ENCODE results near the gene DPEP1.
"Not testable (repeated sequence)": the region's sequence is repeated elsewhere in the genome, so short reads cannot be mapped to it uniquely, and the experiment has no call there.

The DPEP1 gene

GRCh38 chr16:89579351-89579750 lies 34.1 kb upstream of the DPEP1 start:
- DNase-seq, result no peak

DNA sequence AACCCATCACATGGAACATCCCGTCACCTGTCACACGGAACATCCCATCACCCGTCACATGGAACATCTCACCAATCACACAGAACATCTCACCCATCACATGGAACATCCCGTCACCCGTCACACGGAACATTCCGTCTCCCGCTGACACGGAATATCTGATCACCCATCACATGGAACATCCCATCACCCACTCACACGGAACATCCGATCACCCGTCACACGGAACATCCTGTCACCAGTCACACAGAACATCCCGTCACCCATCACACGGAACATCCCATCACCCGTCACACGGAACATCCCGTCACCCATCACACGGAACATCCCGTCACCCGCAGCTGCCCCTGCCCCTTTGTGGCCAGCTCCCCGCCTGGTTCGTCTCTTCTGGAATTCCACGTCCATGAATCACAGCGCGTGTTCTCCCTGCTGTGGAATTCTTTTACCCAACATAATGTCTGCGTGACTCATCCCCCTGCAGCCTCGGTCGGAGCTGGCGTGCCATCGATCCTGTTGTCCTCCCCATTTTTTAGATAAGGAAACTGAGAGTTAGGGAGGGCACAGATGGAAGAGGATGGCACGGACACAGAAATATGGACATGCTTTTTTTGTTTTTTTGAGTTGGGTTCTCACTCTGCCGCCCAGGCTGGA lies 32.3 kb upstream of the DPEP1 start:
- no peak for DNase-seq

DNA sequence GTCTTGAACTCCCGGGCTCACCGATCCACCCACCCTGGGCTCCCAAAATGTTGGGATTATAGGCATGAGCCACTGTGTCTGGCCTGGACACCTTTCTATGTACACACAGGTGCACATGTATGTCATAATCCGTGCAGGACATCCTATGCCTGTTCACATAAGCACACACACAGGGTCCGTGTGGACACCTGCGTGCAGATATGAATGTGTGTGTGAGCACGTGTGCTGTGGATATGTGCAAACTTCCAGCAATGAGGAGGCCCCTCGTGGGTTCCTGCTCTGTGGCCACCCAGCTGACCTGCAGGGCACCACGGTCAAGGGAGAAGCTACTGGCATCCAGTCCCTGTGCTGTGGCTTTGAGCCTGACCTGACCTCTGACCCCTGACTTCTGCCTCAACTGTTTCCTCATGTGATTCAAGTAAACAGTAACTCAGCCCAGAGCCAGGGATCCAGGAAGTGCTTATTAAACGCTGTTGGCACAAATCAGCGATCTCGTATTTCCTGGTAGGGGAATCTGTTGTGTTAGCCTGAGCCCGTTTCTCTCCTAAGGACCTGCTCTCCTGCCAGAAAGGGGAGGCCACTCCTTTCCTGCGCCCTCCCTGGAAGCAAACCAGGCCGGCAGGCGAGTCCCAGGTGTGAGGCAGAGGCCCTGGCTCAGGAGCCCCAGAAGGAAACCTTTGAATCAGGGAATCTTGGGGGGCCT lies 31.4 kb upstream of the DPEP1 start:
- DNase-seq, result no peak

GRCh38 chr16:89582614-89583196 lies 30.7 kb upstream of the DPEP1 start:
- no peak for DNase-seq

DNA sequence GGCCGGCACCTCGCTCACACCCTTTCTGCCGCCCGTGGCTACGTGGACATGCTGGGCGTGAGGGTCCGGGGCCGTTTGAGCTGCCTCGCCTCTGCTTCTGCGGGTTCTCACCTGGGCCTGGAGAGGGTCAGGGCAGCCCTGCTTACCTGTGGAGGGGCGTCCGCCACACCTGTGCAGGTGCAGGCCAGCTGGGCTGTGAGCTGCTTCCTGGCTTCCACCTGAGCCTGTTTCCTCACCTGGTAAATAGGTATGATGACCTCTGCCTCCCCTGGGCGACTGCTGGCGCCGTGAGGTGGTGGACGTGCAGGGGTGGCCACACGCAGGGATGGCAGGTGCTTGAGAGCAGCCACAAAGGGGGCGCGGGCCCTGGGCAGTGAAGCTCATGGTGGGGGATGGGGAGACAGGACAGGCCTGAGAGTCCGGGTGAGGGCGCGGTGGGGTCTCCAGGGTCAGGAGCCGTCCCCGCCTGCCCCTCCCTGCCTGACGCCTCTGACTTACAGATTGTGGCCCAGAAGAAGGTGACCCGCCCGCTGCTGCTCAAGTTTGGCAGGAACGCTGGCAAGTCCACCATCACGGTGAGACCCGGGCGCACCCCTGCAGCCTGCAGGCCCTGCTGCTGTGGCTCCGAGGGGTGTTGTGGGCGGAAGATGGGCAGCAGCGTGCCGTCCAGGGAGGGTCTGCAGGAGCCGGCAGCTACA lies 30.1 kb upstream of the DPEP1 start:
- no peak for DNase-seq

DNA sequence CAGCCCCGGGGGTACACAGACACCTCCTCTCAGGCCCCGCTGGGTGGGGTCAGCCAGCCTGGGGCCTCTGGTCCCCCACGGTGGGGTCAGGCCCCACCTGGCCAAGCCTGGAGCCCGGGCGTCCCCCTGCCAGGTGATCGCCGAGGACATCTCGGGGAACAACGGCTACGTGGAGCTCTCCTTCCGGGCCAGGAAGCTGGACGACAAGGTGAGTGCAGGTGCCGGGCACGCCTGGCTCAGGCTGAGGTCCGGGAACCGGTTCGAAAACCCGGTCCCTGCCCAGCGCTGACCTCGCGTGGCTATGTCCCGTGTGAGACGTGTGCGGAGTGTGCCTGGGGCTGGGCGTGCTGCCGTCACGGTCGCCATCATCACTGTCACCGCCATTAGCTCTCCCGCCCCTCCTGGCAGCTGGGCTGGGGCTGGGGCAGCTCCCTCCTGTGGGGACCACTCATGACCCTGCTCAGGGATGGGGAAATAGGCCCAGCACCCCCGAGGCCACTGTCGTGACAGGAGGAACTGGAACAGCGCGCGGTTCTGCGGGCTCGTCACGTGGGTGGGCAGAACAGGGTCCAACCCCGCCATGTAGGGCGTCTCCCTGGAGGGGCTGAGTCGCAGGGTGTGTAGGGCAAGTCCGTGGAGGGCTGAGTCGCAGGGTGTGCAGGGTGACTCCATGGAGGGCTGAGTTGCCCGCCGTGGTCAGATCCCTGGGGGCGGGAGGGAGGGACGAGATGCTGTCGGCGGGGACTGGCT lies 29.4 kb upstream of the DPEP1 start:
- no peak for DNase-seq

GRCh38 chr16:89584768-89585549 lies 28.5 kb upstream of the DPEP1 start:
- DNase-seq, result no peak

DNA sequence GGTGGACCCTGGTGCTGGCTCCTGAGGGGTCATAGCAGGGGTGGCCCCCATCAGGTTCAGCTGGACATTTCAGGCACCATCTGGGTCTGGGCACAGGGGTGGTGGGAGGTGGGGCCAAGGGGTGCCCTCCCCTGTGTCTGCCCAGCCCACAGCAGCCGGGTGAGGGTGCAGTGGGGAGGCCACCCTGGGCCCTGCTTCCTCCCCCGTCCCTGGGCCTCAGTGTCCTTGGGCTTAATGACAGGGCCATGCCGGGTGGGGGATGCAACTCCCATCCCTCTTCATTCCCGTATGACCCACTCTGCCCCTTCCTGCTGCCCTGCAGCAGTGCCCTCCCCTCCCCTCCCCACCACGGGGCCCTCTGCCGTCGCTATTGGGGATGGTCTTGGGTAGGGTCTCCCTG lies 27.2 kb upstream of the DPEP1 start:
- DNase-seq, result no peak

DNA sequence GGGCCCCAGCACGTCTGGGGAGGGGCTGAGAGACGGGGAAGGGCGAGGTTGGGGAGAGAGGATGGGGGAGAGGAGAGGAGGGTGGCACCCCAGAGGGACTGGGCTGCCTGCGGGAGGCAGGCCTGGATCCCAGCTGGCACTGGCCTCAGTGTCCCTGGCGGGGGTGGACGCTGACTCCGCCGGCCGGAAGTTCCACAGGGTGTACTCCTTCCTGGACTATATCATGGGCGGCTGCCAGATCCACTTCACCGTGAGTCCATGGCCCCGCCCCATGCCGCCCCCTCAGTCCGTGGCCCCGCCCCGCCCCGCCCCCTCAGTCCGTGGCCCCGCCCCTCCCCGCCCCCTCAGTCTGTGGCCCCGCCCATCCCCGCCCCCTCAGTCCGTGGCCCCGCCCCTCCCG lies 26.6 kb upstream of the DPEP1 start:
- DNase-seq, result no peak

- DNase-seq, result not testable (repeated sequence)
Measured at GRCh38 chr16:89587676-89588075, 25.8 kb upstream of the DPEP1 start.

- DNase-seq, result no peak
Measured at GRCh38 chr16:89588413-89589109, 24.9 kb upstream of the DPEP1 start.

GRCh38 chr16:89589241-89589926 lies 24.1 kb upstream of the DPEP1 start:
- no peak for DNase-seq

DNA sequence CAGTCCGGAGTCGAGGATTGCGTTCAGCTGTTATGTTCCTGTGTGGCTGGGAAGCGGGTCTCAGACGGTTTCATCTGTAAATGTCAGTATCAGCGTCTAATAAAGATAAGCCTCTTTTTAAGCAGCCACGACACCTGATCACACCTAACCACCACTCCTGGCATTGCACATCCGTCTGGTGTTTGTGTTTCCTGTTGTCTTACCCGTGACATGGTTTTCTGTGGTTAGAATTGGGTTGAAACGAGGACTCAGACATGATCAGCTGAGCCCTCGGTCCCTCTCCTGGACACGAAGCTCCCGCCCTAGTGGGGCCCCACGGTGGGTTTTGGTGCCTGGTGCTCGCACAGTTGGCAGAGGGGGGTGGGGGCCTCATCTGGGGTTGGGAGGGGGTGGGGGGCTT lies 19.6 kb upstream of the DPEP1 start:
- DNase-seq, result peak; percentile 27

GRCh38 chr16:89595330-89596060 lies 17.9 kb upstream of the DPEP1 start:
- no peak for DNase-seq

GRCh38 chr16:89596061-89596689 lies 17.3 kb upstream of the DPEP1 start:
- DNase-seq, result no peak

DNA sequence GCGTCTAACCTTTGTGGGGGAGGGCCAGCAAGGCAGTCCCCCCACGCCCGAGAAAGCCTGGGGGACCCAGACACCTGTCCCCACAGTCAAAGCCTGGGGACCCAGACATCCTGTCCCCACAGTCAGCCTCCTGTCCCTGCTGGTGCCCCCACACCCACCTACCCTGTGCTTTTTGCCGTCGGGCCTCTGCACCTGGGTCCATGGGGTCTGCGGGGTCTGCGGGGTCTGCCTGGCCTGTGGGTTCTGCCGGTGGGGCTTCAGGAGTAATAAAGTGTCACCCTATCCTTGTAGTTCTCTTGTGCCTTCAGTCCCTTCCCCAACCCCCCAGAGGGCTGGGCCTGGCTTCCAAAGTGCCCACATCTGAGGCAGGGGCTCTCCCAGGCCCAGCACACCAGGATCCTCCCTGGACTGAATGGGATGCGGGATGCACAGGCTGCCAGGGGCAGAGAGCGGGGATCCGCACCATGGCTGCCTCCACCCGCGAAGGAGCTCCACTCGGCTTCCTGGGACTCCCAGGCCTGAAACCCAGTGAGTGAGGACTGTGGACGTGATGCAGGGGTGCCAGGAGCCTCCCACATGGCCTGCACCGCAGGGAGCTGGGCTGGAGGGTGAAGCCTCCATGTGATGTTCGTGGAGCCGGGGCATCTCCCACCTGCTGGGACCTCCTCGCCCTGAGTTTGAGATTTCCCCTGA lies 16.3 kb upstream of the DPEP1 start:
- DNase-seq, result no peak

DNA sequence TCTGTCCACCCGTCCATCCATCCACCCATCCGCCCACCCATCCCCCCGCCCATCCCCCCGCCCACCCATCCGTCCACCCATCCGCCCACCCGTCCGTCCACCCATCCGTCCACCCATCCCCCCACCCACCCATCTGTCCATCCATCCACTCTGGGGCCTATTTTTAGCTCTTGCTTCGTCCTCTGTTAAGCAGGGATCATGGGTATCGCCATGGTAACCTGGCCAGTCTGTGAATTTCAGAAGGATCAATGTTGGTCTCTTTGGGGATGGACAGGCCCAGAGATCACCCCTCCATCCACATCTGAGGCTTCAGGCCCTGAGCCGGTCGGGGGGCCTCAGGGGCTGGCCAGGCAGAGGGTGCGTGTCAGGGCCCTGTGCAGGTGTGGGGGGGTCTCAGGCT lies 15.2 kb upstream of the DPEP1 start:
- DNase-seq, result no peak

GRCh38 chr16:89599451-89599858 lies 14.0 kb upstream of the DPEP1 start:
- DNase-seq, result no peak

- no peak for DNase-seq
Measured at GRCh38 chr16:89599902-89600301, 13.5 kb upstream of the DPEP1 start.
